HG03060 (cell line): ENCODE results near the gene CDC42BPA.
"Not testable (repeated sequence)": the region's sequence is repeated elsewhere in the genome, so short reads cannot be mapped to it uniquely, and the experiment has no call there.

Experiments
- ATAC-seq: cut with Tn5 transposase; IDR thresholded peaks from one replicate; pipeline ENCODE4 v1.9.1; 2021; ENCODE audit warnings: low read depth, moderate number of reproducible peaks; ENCODE audit not compliant: unreplicated experiment

Gene CDC42BPA

GRCh38 chr1:227314014-227314848 is 4.1 kb downstream of the CDC42BPA start:
- ATAC-seq, result no peak

- no peak for ATAC-seq
Observed at GRCh38 chr1:227312361-227313025, 5.8 kb downstream of the CDC42BPA start.

- ATAC-seq, result no peak
Observed at GRCh38 chr1:227311389-227312001, 6.8 kb downstream of the CDC42BPA start.

DNA sequence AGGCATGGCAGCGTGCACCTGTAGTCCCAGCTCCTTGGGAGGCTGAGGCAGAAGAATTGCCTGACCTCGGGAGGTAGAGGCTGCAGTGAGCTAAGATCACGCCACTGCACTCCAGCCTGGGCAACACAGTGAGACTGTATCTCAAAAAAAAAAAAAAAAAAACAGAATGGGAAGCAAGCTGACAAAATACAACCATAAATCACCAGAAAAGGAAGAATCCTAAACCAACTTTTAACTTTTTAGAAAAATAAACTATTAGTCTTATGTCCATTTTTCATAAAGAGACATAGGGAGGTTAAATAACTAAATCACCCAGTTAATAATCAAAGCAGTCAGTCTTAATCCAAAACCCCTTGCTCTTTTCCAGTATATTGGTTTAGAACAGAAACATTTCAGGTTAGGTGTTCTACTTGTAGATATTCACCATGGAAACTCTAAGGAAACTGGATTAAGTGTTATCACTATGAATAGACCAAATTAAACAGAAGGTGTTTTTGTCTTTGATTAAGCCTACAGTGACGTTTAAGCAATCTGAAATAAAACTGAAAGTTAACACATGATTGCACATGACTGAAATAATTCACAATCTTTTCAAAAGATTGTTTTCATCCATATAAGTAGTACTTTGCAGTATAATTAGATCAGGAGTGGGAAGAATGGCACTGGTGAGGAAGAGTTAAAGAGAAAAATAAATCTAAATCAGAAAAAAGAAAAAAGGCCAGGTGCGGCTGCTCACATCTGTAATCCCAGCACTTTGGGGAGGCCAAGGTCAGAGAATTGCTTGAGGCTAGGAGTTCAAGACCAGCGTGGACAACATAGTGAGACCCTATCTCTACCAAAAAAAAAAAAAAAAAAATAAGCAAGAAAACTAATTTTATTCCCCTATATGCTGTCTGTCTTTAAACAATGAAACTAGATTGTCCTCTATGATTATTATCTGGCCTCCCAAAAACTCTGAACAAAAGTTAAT is 9.6 kb downstream of the CDC42BPA start:
- ATAC-seq, result no peak

GRCh38 chr1:227306689-227307088 is 11.6 kb downstream of the CDC42BPA start:
- ATAC-seq, result no peak

GRCh38 chr1:227305894-227306626 is 12.2 kb downstream of the CDC42BPA start:
- ATAC-seq, result no peak

- ATAC-seq, result no peak
Observed at GRCh38 chr1:227304665-227305064, 13.6 kb downstream of the CDC42BPA start.

DNA sequence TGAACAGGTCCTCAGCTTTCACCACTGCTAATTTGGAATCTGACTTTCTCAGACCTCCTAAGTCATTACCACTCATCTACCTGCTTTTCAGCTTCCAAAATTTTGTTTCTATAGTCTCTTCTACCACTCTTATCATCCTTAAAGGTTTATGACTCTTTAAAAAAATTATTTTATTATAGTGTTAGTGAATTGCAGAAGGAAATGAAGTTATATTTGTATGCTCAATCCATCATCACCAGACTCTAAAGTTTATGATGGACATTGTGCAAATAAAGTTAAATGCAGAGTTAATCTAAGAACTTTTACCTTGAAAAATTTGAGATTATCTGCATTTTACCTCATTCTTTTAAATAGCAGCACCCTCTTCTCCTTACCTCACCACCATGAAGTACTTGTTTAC is 14.6 kb downstream of the CDC42BPA start:
- no peak for ATAC-seq

DNA sequence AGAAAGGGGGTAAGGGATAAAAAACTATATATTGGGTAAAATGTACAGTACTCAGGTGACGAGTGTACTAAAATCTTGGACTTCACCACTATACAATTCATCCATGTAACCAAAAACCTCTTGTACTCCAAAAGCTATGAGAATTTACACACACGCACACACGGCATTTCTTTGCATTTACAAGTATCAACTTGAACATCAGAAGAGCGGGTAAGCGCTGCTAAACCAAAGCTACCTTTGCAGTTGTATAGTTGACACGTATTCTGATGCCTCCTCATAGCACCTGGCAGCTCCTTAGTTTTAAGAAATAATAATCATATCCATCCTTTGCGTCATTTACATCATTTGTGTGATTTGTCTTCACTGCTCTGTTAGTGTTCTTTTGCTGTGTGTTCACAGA is 17.6 kb downstream of the CDC42BPA start:
- ATAC-seq, result no peak

GRCh38 chr1:227299688-227300087 is 18.6 kb downstream of the CDC42BPA start:
- ATAC-seq, result no peak

DNA sequence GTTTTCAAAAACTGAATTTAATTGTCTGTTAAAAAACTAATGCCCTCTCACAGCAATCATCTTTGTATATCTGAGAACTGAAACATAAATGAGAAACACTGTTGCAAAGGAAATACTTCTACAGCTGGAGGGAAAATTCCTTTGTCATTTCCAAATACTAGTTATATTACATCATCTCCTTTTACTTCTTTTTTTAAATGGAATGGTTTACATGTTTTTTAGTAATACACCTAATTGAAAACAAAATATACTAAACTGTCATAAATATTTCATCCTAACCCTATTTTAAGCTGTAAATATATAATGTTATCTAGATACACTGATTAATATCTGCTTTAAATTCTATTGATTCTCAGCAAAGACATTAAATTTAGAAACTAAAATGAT is 19.1 kb downstream of the CDC42BPA start:
- ATAC-seq, result no peak

DNA sequence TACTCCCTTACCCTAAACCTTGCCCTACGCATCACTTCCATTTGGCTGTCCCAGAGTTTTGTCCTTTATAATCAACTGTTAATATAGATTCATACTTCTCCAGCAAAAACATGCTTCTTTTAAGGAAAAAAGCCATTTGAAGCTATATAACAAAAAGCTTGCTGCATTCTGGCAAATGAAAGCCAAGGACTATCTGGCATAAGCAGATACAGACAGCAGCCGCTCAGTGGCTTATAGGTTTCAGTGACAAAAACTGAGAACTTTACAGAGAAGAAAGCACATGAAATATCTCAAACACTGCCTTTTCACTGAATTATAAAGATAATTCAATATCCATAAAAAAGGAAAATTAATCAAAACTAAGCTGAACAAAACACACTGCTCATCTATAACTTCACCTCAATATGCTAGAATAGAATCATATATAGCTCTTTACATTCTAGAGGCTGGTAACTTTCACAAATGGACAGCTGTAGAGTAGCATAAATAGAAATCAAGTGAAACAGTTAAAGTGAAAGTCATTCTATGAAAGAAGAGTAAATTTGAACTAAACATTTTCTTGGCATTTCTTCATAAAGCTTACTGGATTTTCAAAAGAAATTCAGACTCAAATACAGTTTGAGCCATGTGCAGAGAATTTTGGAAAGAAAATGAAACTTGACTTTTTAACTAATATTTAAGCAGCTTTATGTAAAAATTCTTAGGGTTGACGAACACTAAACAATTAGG is 19.6 kb downstream of the CDC42BPA start:
- ATAC-seq, result no peak

DNA sequence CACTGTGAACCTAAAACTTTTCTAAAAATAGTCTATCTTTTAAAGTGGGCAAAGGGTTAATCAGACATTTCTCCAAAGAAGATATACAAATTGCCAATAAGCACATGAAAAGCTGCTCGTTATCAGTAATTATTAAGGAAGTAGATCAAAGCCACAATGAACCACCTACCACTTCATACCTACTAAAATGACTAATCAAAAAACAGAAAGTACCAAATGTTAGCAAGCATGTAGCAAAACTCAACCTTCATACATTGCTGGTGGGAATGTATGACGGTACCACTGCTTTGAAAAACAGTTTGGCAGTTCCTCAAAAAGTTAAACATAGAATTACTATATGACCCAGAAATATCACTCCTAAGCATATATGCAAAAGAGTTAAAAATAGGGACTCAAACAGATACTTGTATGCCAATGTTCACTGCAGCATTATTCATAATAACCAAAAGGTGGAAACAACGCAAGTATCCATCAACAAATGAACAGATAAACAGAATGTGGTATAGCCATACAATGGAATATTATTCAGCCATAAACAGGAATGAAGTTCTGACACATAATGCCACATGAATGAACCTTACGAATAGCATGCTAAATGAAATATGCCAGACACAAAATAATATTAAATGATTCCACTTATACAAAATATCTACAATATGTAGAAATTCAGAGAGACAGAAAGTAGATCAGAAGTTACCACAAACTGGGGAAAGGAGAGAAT is 21.1 kb downstream of the CDC42BPA start:
- ATAC-seq, result no peak

- no peak for ATAC-seq
Observed at GRCh38 chr1:227295609-227296008, 22.7 kb downstream of the CDC42BPA start.

GRCh38 chr1:227285745-227286144 is 32.5 kb downstream of the CDC42BPA start:
- no peak for ATAC-seq

- ATAC-seq, result no peak
Observed at GRCh38 chr1:227281371-227281770, 36.9 kb downstream of the CDC42BPA start.

- ATAC-seq, result no peak
Observed at GRCh38 chr1:227280836-227281235, 37.5 kb downstream of the CDC42BPA start.

DNA sequence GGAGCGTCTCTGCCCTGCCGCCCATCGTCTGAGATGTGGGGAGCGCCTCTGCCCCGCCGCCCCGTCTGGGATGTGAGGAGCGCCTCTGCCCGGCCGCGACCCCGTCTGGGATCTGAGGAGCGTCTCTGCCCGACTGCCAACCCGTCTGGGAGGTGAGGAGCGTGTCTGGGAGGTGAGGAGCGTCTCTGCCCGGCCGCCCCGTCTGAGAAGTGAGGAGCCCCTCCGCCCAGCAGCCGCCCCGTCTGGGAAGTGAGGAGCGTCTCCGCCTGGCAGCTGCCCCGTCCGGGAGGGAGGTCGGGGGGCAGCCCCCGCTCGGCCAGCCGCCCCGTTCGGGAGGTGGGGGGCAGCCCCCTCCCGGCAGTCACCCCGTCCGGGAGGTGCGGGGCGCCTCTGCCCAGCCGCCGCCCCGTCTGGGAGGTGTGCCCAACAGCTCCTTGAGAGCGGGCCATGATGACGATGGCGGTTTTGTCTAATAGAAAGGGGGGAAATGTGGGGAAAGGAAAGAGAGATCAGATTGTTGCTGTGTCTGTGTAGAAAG is 42.1 kb downstream of the CDC42BPA start:
- not testable (repeated sequence) for ATAC-seq
